DOHH2 (cell line): ENCODE data around the gene TNS2.

Experiments used
- H3F3A ChIP-seq: fragments of 200-600 bp; sonication (generic), shearing (Covaris generic); 2 replicates; pipeline ENCODE4 v1.6.0; 2016; ENCODE audit warnings: antibody characterized with exemption, mild to moderate bottlenecking; ENCODE audit not compliant: control insufficient read depth, insufficient read depth
- H3K27ac ChIP-seq: fragments of 200-600 bp; sonication (generic); 2 replicates; pipeline ENCODE4 v1.5.1; 2014; ENCODE audit warnings: low read depth, mild to moderate bottlenecking, low read length, moderate library complexity
- H3K27me3 ChIP-seq: fragments of 200-600 bp; sonication (generic); 2 replicates; pipeline ENCODE4 v1.6.1; 2014; ENCODE audit warnings: mild to moderate bottlenecking, low read length, mixed read lengths; ENCODE audit not compliant: control insufficient read depth
- H3K36me3 ChIP-seq: fragments of 200-600 bp; sonication (generic); 2 replicates; pipeline ENCODE4 v1.6.1; 2014; ENCODE audit warnings: mild to moderate bottlenecking, low read length, moderate library complexity, mixed read lengths; ENCODE audit not compliant: control insufficient read depth
- H3K4me1 ChIP-seq: fragments of 200-600 bp; sonication (generic); 2 replicates; pipeline ENCODE4 v1.6.1; 2014; ENCODE audit warnings: mild to moderate bottlenecking, low read length, mixed read lengths; ENCODE audit not compliant: control insufficient read depth
- H3K4me2 ChIP-seq: fragments of 200-600 bp; sonication (generic); 2 replicates; pipeline ENCODE4 v1.6.0; 2014; ENCODE audit warnings: mild to moderate bottlenecking, low read length, moderate library complexity
- H3K4me3 ChIP-seq: fragments of 200-600 bp; sonication (generic); 2 replicates; pipeline ENCODE4 v1.5.1; 2014; ENCODE audit warnings: mild to moderate bottlenecking, low read length, mixed read lengths
- H3K79me2 ChIP-seq: fragments of 200-600 bp; sonication (generic); 2 replicates; pipeline ENCODE4 v1.6.1; 2014; ENCODE audit warnings: mild to moderate bottlenecking, low read length, mixed read lengths; ENCODE audit not compliant: control insufficient read depth
- H3K9me2 ChIP-seq: fragments of 200-600 bp; sonication (generic); replicated peaks from 2 replicates; pipeline ENCODE4 v1.6.1; 2014; ENCODE audit warnings: mild to moderate bottlenecking, low read length, mixed read lengths; ENCODE audit not compliant: control insufficient read depth
- H3K9me3 ChIP-seq: fragments of 200-600 bp; sonication (generic); 2 replicates; pipeline ENCODE4 v1.6.1; 2014; ENCODE audit warnings: antibody characterized with exemption, low read length, mixed read lengths; ENCODE audit not compliant: control insufficient read depth, insufficient read depth
- H4K20me1 ChIP-seq: fragments of 200-600 bp; sonication (generic); 2 replicates; pipeline ENCODE4 v1.6.0; 2014; ENCODE audit warnings: low read depth, mild to moderate bottlenecking, antibody characterized with exemption, low read length, moderate library complexity; ENCODE audit not compliant: control insufficient read depth, insufficient read depth
- EZH2phosphoT487 ChIP-seq: fragments of 200-600 bp; sonication (generic); IDR thresholded peaks from 2 replicates; pipeline ENCODE4 v1.6.1; 2017; ENCODE audit warnings: borderline replicate concordance, mild to moderate bottlenecking, antibody characterized with exemption, low read length, moderate library complexity, mixed read lengths
- TF ChIP-seq, protein P1 (sequence below): fragments of 200-600 bp; sonication (generic); IDR thresholded peaks from one replicate; pipeline ENCODE4 v1.5.1; 2014; ENCODE audit warnings: antibody characterized with exemption, mild to moderate bottlenecking, low read depth, low read length; ENCODE audit not compliant: poor library complexity, severe bottlenecking

The TNS2 gene

DNA sequence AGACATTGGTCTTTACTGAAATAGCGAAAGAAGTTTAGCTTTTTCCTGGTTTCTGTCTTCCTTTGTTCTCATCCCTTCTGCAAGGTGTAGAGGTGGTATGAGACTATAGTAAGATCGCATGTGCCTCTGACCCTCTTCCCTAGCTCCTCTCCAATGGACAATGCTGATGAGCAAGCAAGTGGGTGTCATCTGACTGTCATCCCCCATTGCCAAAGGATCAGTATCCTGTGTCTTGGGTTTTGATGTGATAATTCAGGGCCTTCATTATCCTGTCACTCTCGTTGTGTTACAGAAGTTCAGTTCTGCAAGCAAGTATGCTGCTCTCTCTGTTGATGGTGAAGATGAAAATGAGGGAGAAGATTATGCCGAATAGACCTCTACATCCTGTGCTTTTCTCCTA, 10.0 kb upstream of the TNS2 start:
- TF ChIP-seq, protein P1, sequence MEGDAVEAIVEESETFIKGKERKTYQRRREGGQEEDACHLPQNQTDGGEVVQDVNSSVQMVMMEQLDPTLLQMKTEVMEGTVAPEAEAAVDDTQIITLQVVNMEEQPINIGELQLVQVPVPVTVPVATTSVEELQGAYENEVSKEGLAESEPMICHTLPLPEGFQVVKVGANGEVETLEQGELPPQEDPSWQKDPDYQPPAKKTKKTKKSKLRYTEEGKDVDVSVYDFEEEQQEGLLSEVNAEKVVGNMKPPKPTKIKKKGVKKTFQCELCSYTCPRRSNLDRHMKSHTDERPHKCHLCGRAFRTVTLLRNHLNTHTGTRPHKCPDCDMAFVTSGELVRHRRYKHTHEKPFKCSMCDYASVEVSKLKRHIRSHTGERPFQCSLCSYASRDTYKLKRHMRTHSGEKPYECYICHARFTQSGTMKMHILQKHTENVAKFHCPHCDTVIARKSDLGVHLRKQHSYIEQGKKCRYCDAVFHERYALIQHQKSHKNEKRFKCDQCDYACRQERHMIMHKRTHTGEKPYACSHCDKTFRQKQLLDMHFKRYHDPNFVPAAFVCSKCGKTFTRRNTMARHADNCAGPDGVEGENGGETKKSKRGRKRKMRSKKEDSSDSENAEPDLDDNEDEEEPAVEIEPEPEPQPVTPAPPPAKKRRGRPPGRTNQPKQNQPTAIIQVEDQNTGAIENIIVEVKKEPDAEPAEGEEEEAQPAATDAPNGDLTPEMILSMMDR, result no peak
- TF ChIP-seq EZH2phosphoT487, result no peak
- Histone ChIP-seq H3K27ac (no peak overlapping the region), H3K4me1 (no peaks in the 10 kb centered on the region), H3K9me3 (no peaks in the 10 kb centered on the region), H3F3A (peaks cover 44% of the 10 kb centered on the region), H3K27me3 (0 out of 2 replicates have a peak, but pooled peaks cover 3% of the 10 kb centered on the region), H3K79me2 (no peaks in the 10 kb centered on the region), H4K20me1 (peaks cover 6% of the 10 kb centered on the region; the same call in 1 of the 2 replicates), H3K36me3 (peaks cover 56% of the 10 kb centered on the region), H3K4me2 (no peak overlapping the region), H3K4me3 (no peak overlapping the region), H3K9me2 (no peaks in the 10 kb centered on the region)

DNA sequence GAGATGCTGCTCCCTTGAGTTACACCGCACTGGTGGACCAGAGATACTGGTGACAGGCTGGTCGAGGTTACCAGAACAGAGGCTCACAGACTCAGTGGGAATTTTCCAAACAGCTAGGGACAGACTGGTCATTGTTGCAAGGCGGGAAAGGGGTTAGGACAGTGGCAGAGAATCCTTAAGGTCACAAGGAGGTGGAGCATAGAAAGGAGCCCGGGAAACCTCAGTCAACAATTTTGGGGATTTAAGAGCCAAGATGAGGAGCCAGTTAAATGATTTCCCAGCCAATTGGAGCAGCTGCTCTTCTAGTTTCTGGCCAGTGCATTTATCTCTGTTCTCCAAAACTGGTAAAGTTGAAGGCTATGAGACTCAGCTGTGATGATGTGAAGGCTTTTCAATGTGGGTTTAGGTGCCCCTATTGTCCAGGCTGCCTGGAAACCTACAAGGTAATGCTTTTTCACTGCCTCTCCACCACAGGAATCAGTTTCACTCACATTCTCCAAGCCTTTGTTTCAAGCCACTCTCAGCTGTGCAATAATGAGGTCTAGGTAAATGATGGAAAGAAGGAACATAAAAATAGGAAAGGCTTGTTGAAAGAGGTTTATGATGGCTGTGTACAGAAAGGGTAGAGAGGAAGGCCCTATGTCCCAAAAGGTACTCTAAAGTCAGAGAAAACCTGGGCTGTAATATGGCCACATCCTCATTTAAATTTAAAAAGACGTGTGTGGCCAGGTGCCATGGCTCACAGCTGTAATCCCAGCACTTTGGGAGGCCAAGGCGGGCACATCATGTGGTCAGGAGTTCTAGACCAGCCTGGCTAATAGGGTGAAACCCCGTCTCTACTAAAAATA, 7.0 kb upstream of the TNS2 start:
- no peaks in the 10 kb centered on the region for H3K9me3 ChIP-seq
- H3K27me3 ChIP-seq, result 0 out of 2 replicates have a peak, but pooled peaks cover 3% of the 10 kb centered on the region
- no peak overlapping the region for H3K27ac ChIP-seq
- peaks cover 13% of the 10 kb centered on the region for H3K4me1 ChIP-seq
- no peak overlapping the region for H3K4me2 ChIP-seq
- H3K4me3 ChIP-seq, result no peak overlapping the region
- no peak for TF ChIP-seq EZH2phosphoT487
- TF ChIP-seq, protein P1, result no peak
- peaks cover 31% of the 10 kb centered on the region for H3K36me3 ChIP-seq
- no peaks in the 10 kb centered on the region for H3K79me2 ChIP-seq
- H4K20me1 ChIP-seq, result peaks cover 6% of the 10 kb centered on the region; the same call in 1 of the 2 replicates
- H3F3A ChIP-seq, result peaks cover 37% of the 10 kb centered on the region
- no peaks in the 10 kb centered on the region for H3K9me2 ChIP-seq

DNA sequence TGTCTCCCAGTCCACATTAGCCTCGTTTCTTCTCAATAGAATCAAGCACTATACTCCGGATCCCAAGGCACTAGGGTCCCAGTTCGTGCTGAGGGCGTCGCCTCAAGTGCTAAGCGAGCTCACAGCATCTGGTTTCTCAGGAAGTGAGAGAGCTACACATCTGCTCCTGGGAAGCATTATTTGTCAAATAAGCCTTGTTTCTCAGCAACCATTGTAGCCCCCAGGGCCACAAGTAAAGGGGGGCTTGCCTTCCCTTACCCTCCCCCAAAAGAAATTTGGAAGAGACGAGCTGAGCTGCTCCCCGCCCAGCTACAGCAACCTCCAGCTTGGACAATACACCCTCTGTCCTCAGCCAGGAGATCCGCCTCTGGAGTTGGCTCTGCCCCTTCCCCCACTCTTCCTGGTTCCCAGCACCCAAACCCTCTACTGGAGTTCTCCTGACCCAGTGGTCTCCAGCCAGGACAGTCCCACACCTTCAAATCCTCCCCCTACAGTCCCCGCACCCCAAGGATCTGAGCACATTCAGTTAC, 5.7 kb upstream of the TNS2 start:
- no peaks in the 10 kb centered on the region for H3K9me2 ChIP-seq
- no peak overlapping the region for H3K4me3 ChIP-seq
- no peak overlapping the region for H3K4me2 ChIP-seq
- H3K79me2 ChIP-seq, result no peaks in the 10 kb centered on the region
- peaks cover 18% of the 10 kb centered on the region for H3K36me3 ChIP-seq
- H3F3A ChIP-seq, result peaks cover 27% of the 10 kb centered on the region
- H3K27ac ChIP-seq, result no peak overlapping the region
- H3K9me3 ChIP-seq, result no peaks in the 10 kb centered on the region
- peaks cover 3% of the 10 kb centered on the region; the same call in 1 of the 2 replicates for H4K20me1 ChIP-seq
- no peak for TF ChIP-seq EZH2phosphoT487
- TF ChIP-seq, protein P1, result no peak
- 0 out of 2 replicates have a peak, but pooled peaks cover 3% of the 10 kb centered on the region for H3K27me3 ChIP-seq
- peaks cover 22% of the 10 kb centered on the region for H3K4me1 ChIP-seq
